Stimulated activated CD8-positive, alpha-beta memory T cell treated with anti-CD3 and anti-CD28 coated beads, Interleukin-4, amount 100 ng/mL, for 4 hours (primary cell): ENCODE data around the gene TRAFD1.

Experiments used
- DNase-seq, 2 donors: peaks; one replicate each; pipeline ENCODE4 v3.0.0-alpha.2; 2020; ENCODE audit warnings: low read depth in 2 of 2, low spot score in 1 of 2

The TRAFD1 gene

DNA sequence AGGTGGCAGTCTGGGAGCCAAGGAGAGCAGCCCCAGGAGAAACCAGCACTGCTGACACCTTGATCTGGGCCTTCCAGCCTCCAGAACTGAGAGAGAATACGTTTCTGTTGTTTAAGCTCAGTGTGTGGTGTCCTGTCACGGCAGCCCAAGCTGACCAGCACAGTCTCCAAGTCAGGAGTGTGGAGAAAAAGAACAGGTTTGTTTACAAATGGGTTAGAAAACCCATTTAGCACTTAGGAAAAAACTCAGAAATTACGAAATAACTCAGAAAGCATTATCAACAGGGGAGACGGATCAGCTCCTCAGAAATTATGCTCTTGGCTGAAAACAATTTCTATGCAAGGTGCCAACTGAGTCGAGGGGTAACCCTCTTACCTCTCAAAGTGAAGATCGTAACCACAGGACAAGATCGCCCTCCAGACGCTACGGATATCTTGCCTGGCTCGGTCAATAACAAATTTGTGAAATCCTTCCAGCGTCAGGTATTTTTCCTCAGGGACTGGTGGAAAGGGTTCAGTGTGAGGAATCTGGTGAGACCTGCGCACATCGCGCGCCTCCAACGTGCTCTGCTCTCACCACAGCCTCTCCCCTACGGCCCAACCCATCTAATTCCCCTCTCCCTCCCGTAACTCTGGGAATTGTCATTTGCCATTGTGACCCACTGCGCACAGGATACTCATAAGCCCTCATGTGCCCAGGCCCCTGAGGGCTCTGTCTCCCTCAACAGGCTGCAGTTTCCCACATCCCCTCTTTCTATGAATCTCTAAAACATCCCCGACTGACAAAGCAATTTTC is 50.2 kb downstream of the TRAFD1 start:
- DNase-seq, result no peak

GRCh38 chr12:112176321-112177010 is 51.1 kb downstream of the TRAFD1 start:
- DNase-seq, result no peak

GRCh38 chr12:112178796-112179195 is 53.4 kb downstream of the TRAFD1 start:
- no peak for DNase-seq

DNA sequence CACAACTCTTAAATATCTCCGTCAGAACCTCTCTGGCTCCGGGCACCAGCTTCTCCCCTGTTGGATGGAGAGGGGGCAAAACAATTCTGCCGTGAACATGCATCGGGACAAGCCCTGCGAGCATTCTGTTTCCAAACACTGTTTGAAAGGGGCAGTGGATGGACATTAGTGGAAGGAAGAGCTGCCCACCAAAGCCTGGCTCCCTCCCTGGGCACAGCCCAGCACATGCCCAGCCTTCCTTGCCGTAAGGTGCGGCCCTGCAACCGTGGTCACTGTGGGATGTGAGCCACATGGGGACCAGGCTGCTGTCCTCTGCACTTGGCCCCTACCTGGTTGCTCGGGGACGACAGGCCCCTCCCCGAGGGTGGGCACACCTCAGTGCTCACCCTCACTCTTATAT is 54.0 kb downstream of the TRAFD1 start:
- DNase-seq, result no peak

DNA sequence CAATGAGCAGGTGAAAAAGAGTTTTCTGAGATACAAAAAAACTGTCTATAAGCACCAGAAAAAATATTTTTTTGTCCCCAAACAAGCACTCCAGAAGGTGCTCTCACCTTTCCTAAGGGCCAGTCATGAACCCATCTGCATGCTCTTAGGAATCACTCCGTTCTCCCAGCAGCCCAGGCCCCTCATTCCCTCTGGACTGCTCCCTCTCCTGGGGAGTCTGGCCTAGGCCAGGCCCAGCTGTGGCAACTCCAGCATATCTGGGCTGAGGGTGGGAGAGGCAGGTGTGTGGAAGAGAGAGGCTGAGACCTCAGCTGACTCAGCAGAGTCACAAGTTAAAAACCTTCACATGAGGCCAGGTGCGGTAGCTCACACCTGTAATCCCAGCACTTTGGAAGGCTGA is 54.6 kb downstream of the TRAFD1 start:
- DNase-seq, result no peak

- no peak for DNase-seq
These were observed 55.1 kb downstream of the TRAFD1 start for GRCh38 chr12:112180422-112180821.

GRCh38 chr12:112182499-112182898 is 57.1 kb downstream of the TRAFD1 start:
- no peak for DNase-seq

DNA sequence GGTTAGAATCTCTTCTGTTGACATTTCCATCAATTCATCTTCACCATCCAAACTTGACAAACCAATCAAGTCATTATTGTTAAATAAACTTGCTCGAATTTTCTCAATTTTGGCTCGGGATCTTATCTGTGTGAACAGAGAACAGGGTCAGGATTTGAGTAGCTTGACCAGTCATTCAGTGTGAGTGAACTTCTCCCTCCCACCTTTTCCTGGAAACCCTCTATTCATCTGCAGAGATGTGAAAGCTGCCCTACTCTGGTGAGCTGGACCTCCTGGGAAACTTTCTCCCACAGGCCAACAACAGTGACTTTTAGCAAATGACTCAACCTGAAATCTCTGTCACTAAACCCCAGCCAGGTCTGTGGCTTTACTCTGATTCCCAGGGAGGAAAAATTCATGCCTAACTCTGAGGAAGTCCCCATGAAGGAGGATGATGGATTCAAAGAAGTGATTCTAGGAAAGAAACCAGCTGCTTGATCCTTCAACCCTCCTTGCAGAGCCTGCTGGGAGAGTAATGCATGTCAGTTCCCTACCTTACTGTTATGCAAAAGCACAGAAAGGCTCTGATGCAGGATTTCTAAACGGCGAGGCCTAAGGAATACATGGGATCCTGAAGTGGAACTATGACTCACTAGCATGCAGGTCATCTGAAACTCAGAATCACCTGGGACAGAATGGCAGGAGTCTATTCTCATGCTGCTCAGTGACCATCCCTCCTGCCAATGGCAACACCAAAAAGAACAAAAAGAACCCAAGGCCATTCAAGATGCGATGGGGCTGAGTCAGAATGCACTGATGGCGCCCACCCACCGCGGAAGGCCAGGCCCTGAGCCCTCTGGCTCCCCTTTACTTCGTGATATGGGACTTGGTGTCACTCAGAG is 58.0 kb downstream of the TRAFD1 start:
- no peak for DNase-seq

DNA sequence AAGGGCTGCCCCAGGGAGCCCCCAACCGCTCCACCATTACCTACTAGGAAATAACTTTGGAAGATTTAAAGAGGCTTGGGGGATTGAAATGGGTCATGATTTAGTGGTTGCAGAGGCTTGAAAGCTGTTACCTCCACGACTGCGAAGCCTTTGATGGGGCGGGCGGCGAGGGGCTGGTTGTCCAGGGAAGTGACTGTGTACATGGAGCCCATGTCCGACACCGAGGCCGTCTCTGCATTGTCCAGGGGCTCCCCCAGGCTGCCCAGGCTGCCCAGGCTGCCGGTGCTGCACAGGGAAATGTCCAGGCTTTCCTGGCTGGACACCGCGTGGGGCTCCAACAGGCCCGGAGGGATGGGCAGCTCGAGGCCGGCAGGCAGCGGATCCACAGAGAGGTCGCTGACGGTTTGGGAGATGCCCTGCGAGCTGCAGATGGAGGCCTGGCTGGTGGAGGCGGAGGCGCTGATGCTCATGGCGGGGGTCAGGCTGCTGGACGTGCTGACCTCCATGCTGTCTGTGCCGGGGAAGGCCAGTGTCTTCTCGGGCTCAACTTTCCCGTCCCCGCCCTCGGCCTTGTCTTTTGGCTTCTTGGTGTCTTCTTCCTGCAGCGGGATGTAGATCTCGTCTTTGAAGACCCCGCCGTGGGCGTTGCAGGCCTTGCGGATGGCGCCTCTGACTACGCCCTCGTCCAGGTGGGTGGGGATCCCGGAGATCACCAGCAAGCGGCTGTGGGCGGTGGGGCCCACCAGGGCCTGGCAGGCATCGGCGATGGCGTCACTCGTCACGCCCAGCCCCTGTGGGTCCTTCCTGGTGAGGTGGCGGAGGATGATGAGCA is 58.9 kb downstream of the TRAFD1 start:
- DNase-seq, result no peak

DNA sequence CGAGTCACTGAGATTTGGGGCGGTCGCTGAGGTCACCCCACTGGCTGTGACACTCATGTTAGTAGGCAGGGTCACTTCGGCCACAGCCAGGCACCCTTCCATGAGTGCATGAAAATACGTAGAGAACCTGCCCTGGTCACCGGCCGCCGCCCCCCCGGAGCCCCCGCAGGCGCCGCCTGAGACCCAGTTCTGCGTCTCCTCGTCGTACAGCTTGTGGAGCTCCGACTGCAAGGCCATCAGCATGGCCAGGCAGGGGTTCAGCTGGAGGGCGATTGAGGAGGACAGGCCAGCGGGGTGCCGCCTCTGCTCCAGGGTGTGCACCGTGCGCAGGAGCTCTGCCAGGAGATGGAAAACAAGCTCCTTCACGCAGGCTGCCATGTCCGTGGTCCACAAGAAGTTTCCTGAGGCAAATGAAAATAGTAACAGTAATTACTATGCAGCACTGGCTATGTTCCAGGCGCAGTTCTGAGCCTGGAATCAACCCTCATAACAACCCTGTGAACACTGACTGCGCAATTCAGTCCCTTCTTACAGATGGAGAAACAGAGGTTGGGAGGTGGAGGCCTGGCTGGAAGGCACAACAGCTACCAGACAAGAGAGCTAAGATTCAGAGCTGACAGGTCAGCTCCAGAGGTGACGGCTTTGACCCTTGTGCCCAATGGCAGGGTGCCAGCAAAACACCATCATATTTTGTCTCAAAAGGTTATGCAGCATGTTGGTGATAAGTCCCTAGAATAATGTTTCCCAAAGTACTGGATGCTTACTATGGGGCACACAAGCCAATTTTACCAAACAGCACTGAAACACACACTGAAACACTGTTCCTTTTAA is 59.9 kb downstream of the TRAFD1 start:
- DNase-seq, result no peak

GRCh38 chr12:112188130-112188830 is 62.9 kb downstream of the TRAFD1 start:
- no peak for DNase-seq

GRCh38 chr12:112190231-112191025 is 65.1 kb downstream of the TRAFD1 start:
- DNase-seq, result no peak

GRCh38 chr12:112191201-112191600 is 65.8 kb downstream of the TRAFD1 start:
- no peak for DNase-seq

GRCh38 chr12:112191840-112192321 is 66.5 kb downstream of the TRAFD1 start:
- DNase-seq, result no peak

GRCh38 chr12:112192475-112192874 is 67.1 kb downstream of the TRAFD1 start:
- DNase-seq, result no peak

DNA sequence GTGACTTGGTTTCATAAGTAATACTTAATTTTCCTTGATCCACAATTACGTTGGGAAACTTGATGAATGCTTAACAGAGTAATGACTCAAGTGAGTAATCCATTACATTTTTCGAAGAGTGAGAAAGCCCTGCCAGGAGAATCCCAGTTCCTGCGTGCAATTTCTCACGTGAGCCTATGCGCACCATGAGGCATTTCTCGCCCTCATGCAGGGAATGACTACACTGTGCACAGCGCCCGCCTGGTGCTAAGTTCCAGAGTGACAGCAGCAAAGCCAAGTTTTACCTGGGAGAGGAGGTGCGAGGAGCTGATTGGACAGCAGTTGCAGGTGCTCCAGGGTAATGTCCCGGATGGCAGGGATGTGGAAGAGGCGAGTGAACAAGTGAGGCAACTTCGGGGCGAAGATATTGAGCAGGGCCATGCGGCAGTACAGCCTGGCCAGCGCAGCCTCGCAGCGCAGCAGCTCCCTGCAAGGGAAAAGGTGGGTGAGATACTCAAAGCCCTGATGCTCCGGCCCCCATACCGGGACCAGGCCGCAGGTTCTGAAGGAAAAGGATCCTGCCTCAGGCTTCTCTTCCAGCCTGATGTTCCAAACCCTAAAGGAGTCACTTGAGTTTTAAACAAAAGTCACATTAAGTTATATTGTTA is 69.4 kb downstream of the TRAFD1 start:
- DNase-seq, result no peak

DNA sequence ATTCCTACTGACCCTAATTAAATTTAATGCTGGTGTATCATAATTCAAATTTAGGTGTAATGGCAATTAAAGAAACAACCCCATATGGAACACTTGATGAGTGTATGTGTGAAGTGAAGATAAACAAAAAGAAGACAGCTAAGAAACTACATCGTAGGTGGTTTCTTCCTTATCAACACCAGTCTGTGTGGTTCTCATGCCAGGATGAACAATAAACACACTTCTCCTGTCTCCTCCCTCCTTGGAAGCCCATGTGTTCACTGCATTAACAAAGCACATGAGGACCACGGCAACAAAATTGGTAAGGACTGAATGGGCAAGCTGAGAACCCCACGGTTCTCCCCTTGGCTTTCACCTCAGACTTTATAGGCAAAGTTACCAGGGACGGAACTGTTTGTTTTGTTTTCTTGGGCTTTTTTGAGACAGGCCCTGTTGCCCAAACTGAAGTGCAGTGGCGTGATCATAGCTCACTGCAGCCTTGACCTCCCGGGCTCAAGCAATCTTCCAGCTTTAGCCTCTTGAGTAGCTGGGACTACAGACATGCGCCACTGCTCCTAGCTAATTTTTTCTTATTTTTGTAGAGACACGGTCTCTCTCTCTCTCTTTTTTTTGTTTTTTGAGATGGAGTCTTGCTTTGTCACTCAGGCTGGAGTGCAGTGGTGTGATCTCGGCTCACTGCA is 71.0 kb downstream of the TRAFD1 start:
- no peak for DNase-seq
